Left cardiac atrium (tissue), 4 donors: ENCODE data around the gene MUC5B. TPM values are rescaled to one million over a fixed set of nuclear protein-coding genes. Genes with fewer than 3 reads are reported as not detected.

Source experiments
- ATAC-seq, 2 donors: fragments of 200-7000 bp; cut with Tn5 transposase; one replicate each; pipeline ENCODE4 v1.9.1; 2020; ENCODE audit warnings: mild to moderate bottlenecking in 2 of 2, moderate library complexity in 2 of 2
- DNase-seq: peaks from one replicate; pipeline ENCODE4 v3.0.0-alpha.2; 2020
- intact Hi-C, 2 donors: fragments of 100-400 bp; cut with DNase I; formaldehyde crosslinking; loops; one replicate each; pipeline versions ENCODE4 v1.14.1 to v1.15.1; 2022 to 2023
- total RNA-seq, 2 donors: library from RNA; stranded (reverse); fragmentation: NEBNext Ultra II Directional; extraction: Animal tissue kit (Norgen Biotek cat#: 25700); gene quantifications; one replicate each; pipeline ENCODE4 v1.2.1, GENCODE V29; 2021
- donor health status: DM: no; HTN: yes; CAD: no.
- donor health status: DM: no; HTN: yes; CAD: no; lungs with severe emphysema.
- donor health status: DM: yes; HTN: yes; CAD: no.
- donor health status: Dilated cardiomyopathy.

Gene MUC5B
- total RNA-seq, 2 donors from 2014 or later: not detected

GRCh38 chr11:1218256-1218787 is 4.5 kb upstream of the MUC5B start:
- no peak for ATAC-seq
- DNase-seq: peak; percentile 11
- intact Hi-C loops: no loop called here

- intact Hi-C loops: no loop called here
- DNase-seq: peak; percentile 16
- ATAC-seq: no peak
Measured at GRCh38 chr11:1218788-1219445, 3.9 kb upstream of the MUC5B start.

- intact Hi-C loops: no loop called here
- peak in 1 of 2 donors; percentile 12 for ATAC-seq
- DNase-seq: peak; percentile 10
Measured at GRCh38 chr11:1219446-1219833, 3.4 kb upstream of the MUC5B start.

GRCh38 chr11:1219834-1220815 is 2.7 kb upstream of the MUC5B start:
- DNase-seq (peak; percentile 13), ATAC-seq (peak in 1 of 2 donors; percentile 23)
- intact Hi-C loops: no loop called here

- ATAC-seq: no peak
- intact Hi-C loops: no loop called here
- DNase-seq: peak; percentile 9
Measured at GRCh38 chr11:1220941-1221721, 1.7 kb upstream of the MUC5B start.

- ATAC-seq (no peak), DNase-seq (peak; percentile 7)
- intact Hi-C loops: no loop called here
Measured at GRCh38 chr11:1221848-1222311, 986 bp upstream of the MUC5B start.

GRCh38 chr11:1223346-1224110 is 662 bp downstream of the MUC5B start:
- intact Hi-C loops: no loop called here
- DNase-seq (peak; percentile 11), ATAC-seq (no peak)

GRCh38 chr11:1224111-1224490 is 1.2 kb downstream of the MUC5B start:
- intact Hi-C loops: no loop called here
- DNase-seq: peak; percentile 15
- no peak for ATAC-seq

- ATAC-seq: no peak
- DNase-seq: peak; percentile 15
- intact Hi-C loops: no loop called here
Measured at GRCh38 chr11:1224491-1225385, 1.9 kb downstream of the MUC5B start.

GRCh38 chr11:1225386-1226225 is 2.7 kb downstream of the MUC5B start:
- ATAC-seq: no peak
- peak; percentile 19 for DNase-seq
- intact Hi-C loops: no loop called here

GRCh38 chr11:1226226-1226985 is 3.5 kb downstream of the MUC5B start:
- intact Hi-C loops: no loop called here
- DNase-seq (peak; percentile 18), ATAC-seq (no peak)

- DNase-seq: peak; percentile 12
- intact Hi-C loops: no loop called here
- ATAC-seq: no peak
Measured at GRCh38 chr11:1226986-1227550, 4.2 kb downstream of the MUC5B start.

- intact Hi-C loops: no loop called here
- DNase-seq: peak; percentile 10
- no peak for ATAC-seq
Measured at GRCh38 chr11:1227551-1228100, 4.8 kb downstream of the MUC5B start.

GRCh38 chr11:1228101-1228821 is 5.4 kb downstream of the MUC5B start:
- ATAC-seq: no peak
- intact Hi-C loops: no loop called here
- peak; percentile 17 for DNase-seq
